ENCODE measurements around the gene FEZ2.

The FEZ2 gene

DNA sequence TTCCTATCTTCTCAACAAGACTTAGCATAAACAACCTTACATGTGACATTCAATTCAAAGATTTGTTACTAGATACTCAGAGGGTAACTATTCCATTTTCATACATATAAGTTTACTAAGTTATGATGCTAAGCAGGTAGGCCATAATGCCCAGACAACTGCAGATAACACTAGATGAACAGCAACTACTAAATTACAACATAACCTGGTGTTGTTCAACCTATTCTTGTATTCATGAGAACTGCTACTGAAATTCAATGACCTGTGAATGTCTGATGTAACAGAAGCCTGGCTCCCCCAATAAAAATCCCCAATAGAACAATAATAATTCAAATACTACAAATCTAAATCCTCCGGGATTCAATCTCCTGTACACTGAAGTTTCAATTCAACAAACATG, 24.8 kb downstream of the FEZ2 start:
- DNase-seq (ENCODE audit: low read depth), result no peak
- no peak overlapping the region for H3K4me3 ChIP-seq (ENCODE audit: low read depth, low read length)
- TF ChIP-seq, protein P1, sequence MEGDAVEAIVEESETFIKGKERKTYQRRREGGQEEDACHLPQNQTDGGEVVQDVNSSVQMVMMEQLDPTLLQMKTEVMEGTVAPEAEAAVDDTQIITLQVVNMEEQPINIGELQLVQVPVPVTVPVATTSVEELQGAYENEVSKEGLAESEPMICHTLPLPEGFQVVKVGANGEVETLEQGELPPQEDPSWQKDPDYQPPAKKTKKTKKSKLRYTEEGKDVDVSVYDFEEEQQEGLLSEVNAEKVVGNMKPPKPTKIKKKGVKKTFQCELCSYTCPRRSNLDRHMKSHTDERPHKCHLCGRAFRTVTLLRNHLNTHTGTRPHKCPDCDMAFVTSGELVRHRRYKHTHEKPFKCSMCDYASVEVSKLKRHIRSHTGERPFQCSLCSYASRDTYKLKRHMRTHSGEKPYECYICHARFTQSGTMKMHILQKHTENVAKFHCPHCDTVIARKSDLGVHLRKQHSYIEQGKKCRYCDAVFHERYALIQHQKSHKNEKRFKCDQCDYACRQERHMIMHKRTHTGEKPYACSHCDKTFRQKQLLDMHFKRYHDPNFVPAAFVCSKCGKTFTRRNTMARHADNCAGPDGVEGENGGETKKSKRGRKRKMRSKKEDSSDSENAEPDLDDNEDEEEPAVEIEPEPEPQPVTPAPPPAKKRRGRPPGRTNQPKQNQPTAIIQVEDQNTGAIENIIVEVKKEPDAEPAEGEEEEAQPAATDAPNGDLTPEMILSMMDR (IDR thresholded peaks at IDR 0.05; ENCODE audit: low read depth, low read length, missing control alignments), result no peak
- in situ Hi-C loops (cut with HindIII; ENCODE audit: low sequenced_read_pairs), result no loop called here

DNA sequence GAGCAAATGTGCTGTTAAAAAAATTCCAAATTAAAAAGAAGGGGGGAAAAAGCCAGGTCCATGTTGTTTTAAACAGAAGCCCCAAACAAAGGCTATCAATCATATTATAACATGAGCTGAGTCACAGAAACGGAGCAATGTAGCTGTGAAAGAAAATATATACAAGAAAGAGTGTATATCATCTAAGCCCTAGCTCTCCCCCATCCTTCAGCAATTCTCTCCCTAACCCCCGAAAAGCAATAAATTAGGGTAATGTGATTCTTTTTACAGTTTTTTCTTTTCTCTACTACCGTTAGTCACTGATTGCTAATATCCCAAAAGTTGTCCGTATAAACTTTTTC, 25.3 kb downstream of the FEZ2 start:
- TF ChIP-seq, protein P1 (IDR thresholded peaks at IDR 0.05; ENCODE audit: low read depth, low read length, missing control alignments), result no peak
- H3K4me3 ChIP-seq (ENCODE audit: low read depth, low read length), result no peak overlapping the region
- DNase-seq (ENCODE audit: low read depth), result no peak
- in situ Hi-C loops (cut with HindIII; ENCODE audit: low sequenced_read_pairs), result no loop called here

DNA sequence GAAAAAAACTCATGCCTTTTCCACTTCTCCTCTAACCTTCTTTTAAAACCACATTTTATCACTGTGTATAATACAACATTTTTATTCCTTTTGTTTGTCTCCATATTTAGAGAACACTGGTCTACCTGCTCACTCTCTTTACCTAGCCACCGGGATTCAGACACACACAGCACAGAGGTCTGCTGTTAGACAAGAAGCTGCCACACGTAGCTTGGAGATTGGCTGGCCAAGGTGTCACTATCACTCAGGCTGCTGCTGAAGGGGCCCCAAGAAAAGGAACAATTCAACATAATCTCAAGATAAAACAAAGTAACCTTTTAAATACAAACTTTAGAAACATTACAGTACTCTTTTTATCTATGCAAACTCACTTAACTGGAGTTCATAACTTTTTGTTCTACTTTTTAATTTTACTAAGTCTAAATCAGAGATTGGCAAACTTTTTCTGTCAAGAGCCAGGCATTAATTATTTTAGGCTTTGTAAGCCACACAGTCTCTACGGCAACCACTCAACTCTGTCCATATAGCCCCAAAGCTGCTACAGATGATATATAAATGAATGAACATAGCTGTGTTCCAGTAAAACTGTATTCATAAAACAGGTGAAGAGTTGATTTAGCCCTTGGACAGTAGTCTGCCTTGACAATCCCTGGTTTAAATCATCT, 25.8 kb downstream of the FEZ2 start:
- no peak for DNase-seq (ENCODE audit: low read depth)
- TF ChIP-seq, protein P1 (IDR thresholded peaks at IDR 0.05; ENCODE audit: low read depth, low read length, missing control alignments), result no peak
- no peak overlapping the region for H3K4me3 ChIP-seq (ENCODE audit: low read depth, low read length)
- in situ Hi-C loops (cut with HindIII; ENCODE audit: low sequenced_read_pairs), result no loop called here

DNA sequence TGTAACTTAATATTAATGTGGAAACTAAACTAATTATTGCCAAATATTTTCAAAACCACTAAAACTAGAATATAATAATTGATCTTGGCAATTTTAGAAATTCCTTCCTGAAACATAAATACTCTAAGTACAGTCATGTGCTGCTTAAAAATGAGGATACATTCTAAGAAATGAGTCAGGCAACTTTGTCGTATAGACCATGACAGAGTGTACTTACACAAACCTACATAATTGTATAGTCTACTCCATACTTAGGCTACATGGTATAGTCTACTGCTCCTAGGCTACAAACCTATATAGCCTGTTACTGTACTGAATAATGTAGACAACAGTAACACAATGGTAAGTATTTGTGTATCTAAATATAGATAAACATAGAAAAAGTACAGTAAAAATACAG, 27.6 kb downstream of the FEZ2 start:
- DNase-seq (ENCODE audit: low read depth), result no peak
- in situ Hi-C loops (cut with HindIII; ENCODE audit: low sequenced_read_pairs), result no loop called here
- TF ChIP-seq, protein P1 (IDR thresholded peaks at IDR 0.05; ENCODE audit: low read depth, low read length, missing control alignments), result no peak
- H3K4me3 ChIP-seq (ENCODE audit: low read depth, low read length), result no peak overlapping the region

DNA sequence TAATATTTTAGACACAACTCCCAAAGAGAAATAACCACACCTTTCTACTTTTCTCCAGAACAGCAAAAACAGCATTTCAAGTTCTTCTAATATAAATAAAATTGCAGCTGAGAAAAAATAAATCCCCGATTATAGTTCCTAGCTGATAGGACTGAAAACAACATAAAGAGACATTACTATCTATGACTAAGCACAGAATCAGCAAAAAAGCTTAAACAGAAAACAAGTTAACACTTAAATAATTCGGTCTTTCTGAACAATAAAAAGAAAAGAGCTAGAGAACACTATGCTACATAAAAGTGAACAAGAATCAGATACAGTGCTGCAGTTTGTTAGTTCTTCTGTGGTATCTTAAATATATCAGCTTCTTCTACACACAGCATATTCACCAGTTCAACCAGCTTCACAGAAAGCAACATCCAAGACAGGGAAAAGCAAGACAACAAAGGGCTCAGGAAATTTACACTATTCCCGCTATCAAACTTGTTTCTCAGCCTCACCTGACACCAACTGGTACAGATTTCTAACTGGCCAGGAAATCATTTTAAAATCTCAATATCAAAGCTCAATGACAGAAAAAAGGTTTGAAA, 28.6 kb downstream of the FEZ2 start:
- no peak overlapping the region for H3K4me3 ChIP-seq (ENCODE audit: low read depth, low read length)
- TF ChIP-seq, protein P1 (IDR thresholded peaks at IDR 0.05; ENCODE audit: low read depth, low read length, missing control alignments), result no peak
- no peak for DNase-seq (ENCODE audit: low read depth)
- in situ Hi-C loops (cut with HindIII; ENCODE audit: low sequenced_read_pairs), result no loop called here

DNA sequence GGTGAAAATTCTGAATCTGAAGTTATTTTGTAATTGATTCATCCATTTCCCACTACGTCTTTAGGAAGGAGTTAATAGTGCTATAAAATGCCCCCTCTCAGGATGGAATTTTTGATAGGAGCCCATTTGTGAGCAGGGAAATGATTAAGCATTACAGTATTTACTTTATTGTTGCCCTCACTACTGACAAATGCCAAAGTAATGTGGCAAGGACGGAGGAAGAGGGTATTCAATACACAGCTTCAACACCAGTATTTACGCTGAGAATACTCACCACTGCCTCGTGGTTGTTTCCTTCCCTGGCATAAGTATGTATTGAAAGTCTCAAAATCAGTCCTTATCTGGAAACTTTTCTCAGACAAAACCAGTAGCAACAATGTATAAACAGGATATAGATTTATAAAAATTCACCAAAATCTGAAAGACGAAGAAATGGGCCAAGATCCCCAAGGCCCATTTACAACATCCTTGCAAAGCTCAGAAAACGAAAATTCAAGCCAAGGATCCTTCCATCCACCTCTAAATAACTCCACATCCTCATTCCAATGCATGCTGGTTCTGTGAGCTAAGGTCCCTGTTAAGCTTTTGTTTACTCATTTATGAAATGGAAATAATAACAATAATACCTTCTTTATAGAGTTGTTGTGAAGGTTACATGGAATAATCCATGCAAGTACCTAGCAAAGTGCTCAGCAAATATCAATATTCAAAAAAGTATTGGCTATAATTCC, 29.3 kb downstream of the FEZ2 start:
- H3K4me3 ChIP-seq (ENCODE audit: low read depth, low read length), result no peak overlapping the region
- TF ChIP-seq, protein P1 (IDR thresholded peaks at IDR 0.05; ENCODE audit: low read depth, low read length, missing control alignments), result no peak
- no peak for DNase-seq (ENCODE audit: low read depth)
- in situ Hi-C loops (cut with HindIII; ENCODE audit: low sequenced_read_pairs), result no loop called here

All from astrocyte of the cerebellum (primary cell).